Lower leg skin (tissue), 4 donors: Measurements from ENCODE around the gene JAG1. TPM values are rescaled to one million over a fixed set of nuclear protein-coding genes. Genes with fewer than 3 reads are reported as not detected.
"Not testable (repeated sequence)": the region's sequence is repeated elsewhere in the genome, so short reads cannot be mapped to it uniquely, and the experiment has no call there.

Experiments
- DNase-seq, 2 donors: peaks; one replicate each; pipeline ENCODE4 v3.0.0-alpha.2; 2019; ENCODE audit warnings: low spot score in 2 of 2
- H3K4me3 ChIP-seq: fragments of 200-600 bp; sonication (generic); 2 replicates; pipeline ENCODE4 v1.5.1; 2017; ENCODE audit warnings: mild to moderate bottlenecking, low read depth; ENCODE audit not compliant: poor library complexity, severe bottlenecking
- CTCF ChIP-seq, 3 donors: fragments of 450-650 bp; IDR thresholded peaks; one replicate each; pipeline ENCODE4 v1.5.1; 2016; ENCODE audit warnings: antibody characterized with exemption in 3 of 3, mild to moderate bottlenecking in 3 of 3, moderate library complexity in 2 of 3
- POLR2A ChIP-seq, 2 donors: fragments of 450-650 bp; IDR thresholded peaks; one replicate each; pipeline ENCODE4 v1.6.1; 2016 to 2017; ENCODE audit warnings: antibody characterized with exemption in 2 of 2, mild to moderate bottlenecking in 1 of 2, moderate library complexity in 1 of 2
- WGBS, 2 donors: methylation state at CpG; one replicate each; pipeline ENCODE4 v1.1.5; 2018; 5-methylcytosine and 5-hydroxymethylcytosine counted together
- intact Hi-C: fragments of 100-400 bp; cut with DNase I; formaldehyde crosslinking; loops from one replicate; pipeline ENCODE4 v1.15.0; 2023; ENCODE audit warnings: low total_unique reads
- total RNA-seq, 4 donors: library from RNA; depleted of rRNA; stranded (reverse); fragments of >200 nt; gene quantifications; one replicate each; pipeline ENCODE4 v1.1.0, GENCODE V29; 2016

The JAG1 gene
- total RNA-seq, 4 donors from 2014 or later, result 145 to 238 (median 186) TPM

- no peak for DNase-seq
- intact Hi-C loops, result no loop called here
- WGBS, 2 donors, result 44 to 47% methylated on average over 6 of the region's 6 CpGs
- TF ChIP-seq POLR2A (IDR thresholded peaks at IDR 0.05) (no peak), CTCF (IDR thresholded peaks at IDR 0.05) (no peak)
- H3K4me3 ChIP-seq, result no peak overlapping the region
Measured at GRCh38 chr20:10618611-10619245, 55.1 kb downstream of the JAG1 start.

GRCh38 chr20:10617549-10618133, 56.2 kb downstream of the JAG1 start:
- intact Hi-C loops, DNase-seq, H3K4me3 ChIP-seq: not testable (repeated sequence)
- 91 to 94% methylated on average over 4 of the region's 4 CpGs for WGBS, 2 donors

- intact Hi-C loops, result no loop called here
- 96 to 97% methylated on average over 3 of the region's 3 CpGs for WGBS, 2 donors
- TF ChIP-seq CTCF (IDR thresholded peaks at IDR 0.05), result no peak
- no peak for TF ChIP-seq POLR2A (IDR thresholded peaks at IDR 0.05)
- H3K4me3 ChIP-seq, result no peak overlapping the region
- DNase-seq, result no peak
Measured at GRCh38 chr20:10616212-10616611, 57.6 kb downstream of the JAG1 start.

- intact Hi-C loops, result no loop called here
- TF ChIP-seq CTCF (IDR thresholded peaks at IDR 0.05) (no peak), POLR2A (IDR thresholded peaks at IDR 0.05) (no peak)
Measured at GRCh38 chr20:10613911-10614310, 59.9 kb downstream of the JAG1 start.

GRCh38 chr20:10613426-10613825, 60.4 kb downstream of the JAG1 start:
- DNase-seq, intact Hi-C loops, H3K4me3 ChIP-seq: not testable (repeated sequence)
- WGBS, 2 donors, result 94 to 96% methylated on average over 5 of the region's 5 CpGs

More at GRCh38 chr20:10613911-10614310, 59.9 kb downstream of the JAG1 start:
- whole genome bisulfite sequencing, 2 donors, result 97% methylated on average over 18 of the region's 18 CpGs
- H3K4me3 ChIP-seq, result no peak overlapping the region
- no peak for DNase-seq

- 19 to 36% methylated on average over 1 of the region's 1 CpG for WGBS, 2 donors
- TF ChIP-seq POLR2A (IDR thresholded peaks at IDR 0.05) (no peak), CTCF (IDR thresholded peaks at IDR 0.05) (no peak)
- no peak for DNase-seq
- intact Hi-C loops, result no loop called here
- H3K4me3 ChIP-seq, result no peak overlapping the region
Measured at GRCh38 chr20:10611357-10611756, 62.4 kb downstream of the JAG1 start.

GRCh38 chr20:10610251-10610650, 63.5 kb downstream of the JAG1 start:
- no peak overlapping the region for H3K4me3 ChIP-seq
- DNase-seq, result no peak
- TF ChIP-seq CTCF (IDR thresholded peaks at IDR 0.05) (no peak), POLR2A (IDR thresholded peaks at IDR 0.05) (no peak)
- WGBS, 2 donors, result 65 to 72% methylated on average over 5 of the region's 5 CpGs
- intact Hi-C loops, result no loop called here
